GM21390 (cell line): ENCODE results near the gene LRRC75A.
"Not testable (repeated sequence)": the region's sequence is repeated elsewhere in the genome, so short reads cannot be mapped to it uniquely, and the experiment has no call there.

Experiments used
- ATAC-seq: cut with Tn5 transposase; IDR thresholded peaks from one replicate; pipeline ENCODE4 v1.9.1; 2021; ENCODE audit not compliant: unreplicated experiment

LRRC75A gene

DNA sequence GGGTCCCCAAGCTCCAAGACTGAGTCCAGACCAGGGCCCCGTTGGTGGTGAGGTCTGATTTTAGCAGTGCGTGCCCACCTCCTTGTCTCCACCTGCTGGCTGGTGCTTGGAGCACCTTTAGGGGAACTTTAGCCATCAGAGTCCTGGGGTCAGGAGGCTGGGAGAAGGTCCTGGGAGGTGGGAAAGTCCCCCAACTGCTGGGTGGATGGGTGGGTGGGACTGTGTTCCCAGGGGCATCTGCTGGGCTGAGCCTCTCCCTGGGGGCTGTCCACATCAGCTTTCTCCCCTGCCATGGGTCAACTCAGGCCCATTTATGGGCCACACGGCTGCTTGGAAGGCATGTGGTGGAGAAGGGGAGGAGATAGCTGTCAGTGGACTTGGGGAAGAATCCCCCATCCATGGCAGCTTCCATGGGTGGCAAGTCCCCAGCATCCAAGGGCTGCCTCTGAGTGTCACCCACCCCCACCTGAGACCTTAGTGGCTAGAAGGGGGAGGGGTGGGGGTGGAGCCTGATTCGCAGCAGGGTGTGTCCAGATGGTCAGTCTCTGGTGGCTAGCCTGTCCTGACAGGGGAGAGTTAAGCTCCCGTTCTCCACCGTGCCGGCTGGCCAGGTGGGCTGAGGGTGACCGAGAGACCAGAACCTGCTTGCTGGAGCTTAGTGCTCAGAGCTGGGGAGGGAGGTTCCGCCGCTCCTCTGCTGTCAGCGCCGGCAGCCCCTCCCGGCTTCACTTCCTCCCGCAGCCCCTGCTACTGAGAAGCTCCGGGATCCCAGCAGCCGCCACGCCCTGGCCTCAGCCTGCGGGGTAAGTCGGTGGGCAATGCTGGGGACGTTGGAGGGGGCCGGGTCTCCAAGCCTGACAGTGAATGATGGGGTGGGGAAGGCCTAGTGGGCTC, 76.7 kb downstream of the LRRC75A start, which contains the start of gene TRPV2:
Gene TRPV2, plus strand, starts transcription at position 541 of the 894 bp plus-strand sequence. CDS start 2,098 bp downstream, outside the sequence.
- no peak for ATAC-seq

DNA sequence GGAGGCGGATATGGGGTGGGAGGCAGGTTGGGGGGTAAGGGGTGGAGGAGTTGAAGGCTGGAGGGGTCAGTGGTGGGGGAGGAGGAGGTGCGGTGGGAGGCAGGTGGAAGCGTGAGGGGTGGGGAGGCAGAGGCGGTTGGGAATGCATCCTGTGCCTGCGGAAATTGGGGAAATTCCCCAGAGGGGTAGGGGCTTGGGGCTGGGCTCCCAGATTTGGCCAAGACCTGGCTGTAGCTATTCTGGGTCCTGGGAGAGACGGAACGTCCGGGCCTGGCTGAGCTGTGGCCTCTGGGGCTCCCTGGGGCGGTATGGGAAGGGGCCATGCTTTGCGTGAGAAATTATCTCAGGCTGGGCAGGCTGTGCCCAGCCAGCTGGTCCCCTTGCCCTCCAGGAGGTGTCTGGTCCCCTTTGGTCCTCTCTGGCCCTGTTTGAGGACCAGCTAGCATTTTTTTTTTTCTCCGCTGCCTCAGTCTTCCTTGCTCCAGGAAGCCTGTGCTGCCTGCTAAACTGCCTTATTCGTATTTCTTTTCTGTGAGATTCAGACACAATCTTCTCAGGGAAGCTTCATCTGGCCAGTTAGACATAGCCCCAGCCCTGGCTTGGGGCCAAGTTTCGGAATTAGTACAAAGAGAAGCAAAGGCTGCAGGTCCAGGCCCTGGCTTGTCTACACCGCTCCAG, 83.9 kb downstream of the LRRC75A start:
- ATAC-seq: peak; percentile 84

DNA sequence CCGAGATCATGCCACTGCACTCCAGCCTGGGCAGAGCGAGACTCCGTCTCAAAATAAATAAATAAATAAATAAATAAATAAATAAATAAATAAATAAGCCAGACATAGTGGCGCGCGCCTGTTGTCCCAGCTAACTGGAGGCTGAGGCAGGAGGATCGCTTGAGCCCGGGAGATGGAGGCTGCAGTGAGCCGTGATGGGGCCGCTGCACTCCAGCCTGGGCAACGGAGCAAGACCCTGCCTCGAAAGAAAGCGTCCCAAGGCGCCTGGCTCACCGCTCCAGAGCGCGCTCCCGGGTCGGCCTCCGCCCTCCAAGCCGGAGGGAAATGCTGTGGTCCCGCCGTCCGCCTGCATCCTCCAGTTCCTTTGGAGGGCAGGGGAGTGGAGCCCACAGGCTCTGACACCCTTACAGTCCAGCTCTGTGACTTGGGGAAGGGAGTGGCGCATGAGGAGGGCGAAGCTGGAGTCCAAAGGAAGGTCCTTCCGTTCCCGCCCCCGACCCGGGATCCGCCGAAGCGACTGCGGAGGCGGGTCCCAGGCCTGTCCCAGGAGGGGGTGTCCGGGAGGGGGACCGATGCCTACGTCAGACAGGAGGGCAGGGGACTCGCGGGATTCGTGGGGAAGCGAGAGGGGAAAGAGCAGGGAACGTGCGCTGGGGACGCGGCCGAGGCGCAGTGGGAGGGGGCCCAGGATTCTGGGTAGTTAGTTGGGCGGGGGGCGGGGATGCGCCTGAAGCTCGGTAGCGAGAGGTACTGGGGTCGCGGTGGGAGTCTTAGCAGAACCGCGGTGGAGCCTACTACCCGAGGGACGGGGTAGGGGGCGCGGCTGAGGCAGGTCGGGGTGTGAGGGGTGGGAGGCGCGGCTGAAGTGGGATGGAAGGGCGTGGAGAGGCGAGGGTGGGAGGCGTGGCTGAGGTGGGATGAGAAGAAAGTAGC, 85.0 kb downstream of the LRRC75A start:
- no peak for ATAC-seq

DNA sequence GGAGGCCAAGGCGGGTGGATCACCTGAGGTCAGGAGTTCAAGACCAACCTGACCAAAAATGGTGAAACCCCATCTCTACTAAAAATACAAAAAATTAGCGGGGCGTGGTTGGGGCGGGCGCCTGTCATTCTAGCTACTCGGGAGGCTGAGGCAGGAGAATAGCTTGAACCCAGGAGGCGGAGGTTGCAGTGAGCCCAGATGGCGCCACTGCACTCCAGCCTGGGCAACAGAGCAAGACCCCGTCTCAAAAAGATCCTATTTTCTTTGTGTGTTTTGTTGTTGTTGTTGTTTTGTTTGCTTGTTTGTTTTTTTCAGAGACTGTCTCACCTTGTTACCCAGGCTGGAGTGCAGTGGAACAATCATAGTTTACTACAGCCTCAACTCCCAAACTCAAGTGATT, 88.1 kb downstream of the LRRC75A start:
- not testable (repeated sequence) for ATAC-seq

DNA sequence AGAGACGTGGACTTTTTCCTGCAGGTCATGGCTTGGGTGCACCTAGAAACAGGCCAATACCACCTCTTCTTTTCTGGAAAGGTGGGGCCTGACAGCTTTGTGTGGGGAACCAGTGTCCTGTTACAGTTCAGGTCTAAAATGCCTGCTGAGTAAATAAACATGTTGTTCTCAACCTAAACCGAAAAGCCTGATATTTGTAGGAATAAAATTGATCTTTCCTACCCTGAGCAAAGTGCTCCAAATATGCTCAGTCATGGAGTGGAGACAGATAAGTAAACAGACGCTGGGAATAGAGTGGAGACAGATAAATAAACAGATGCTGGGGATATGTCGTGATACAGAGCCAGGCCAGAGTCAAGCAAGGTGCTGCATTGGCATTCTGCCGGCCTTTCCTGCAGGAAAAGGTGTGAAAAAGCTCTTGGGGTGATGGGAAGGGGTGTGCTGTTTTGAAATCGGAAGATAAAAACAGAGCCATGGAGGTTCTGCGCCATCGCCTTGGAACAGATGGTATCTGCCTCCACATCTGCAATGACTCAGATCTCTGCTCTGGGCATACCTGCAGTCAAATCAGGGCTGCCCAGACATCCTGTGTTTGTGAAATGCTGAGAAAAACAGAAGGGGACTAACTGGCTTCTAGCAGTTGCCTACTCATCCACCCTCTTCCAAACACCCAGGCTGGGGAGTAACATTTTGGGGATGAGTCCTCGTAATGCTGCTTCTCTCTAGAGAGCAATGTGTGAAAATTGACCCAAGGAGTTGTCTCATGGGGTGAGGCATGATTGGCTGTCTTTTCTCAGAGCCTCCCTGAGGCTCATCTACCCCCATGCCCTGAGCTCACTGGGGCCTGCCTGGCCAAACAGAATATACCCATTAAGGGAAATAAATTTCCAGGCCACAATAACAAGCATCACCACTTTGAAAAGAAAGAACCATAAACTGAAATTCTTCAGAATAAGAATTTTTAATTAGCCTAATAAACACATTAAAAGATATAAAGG, 93.4 kb downstream of the LRRC75A start:
- ATAC-seq: peak; percentile 66

DNA sequence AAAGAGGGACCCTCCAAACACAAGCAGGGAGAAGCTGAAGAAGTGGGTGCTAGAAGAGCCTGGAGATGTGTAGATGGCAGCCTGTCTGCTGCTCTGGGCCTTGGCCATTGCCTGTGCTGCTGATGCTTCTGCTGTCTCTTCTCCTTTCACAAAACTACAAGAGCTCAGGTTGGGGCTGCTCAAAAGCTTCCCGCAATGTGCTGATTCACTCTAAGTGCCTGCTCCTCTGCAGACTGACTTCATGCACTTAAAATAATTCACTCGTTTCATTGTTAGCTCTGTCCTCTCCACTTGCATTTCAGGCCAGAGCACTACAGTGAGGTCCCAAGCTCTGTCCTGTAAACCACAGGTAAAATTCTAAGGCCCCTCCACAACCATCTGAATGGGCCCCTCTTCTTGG, 95.3 kb downstream of the LRRC75A start:
- not testable (repeated sequence) for ATAC-seq

DNA sequence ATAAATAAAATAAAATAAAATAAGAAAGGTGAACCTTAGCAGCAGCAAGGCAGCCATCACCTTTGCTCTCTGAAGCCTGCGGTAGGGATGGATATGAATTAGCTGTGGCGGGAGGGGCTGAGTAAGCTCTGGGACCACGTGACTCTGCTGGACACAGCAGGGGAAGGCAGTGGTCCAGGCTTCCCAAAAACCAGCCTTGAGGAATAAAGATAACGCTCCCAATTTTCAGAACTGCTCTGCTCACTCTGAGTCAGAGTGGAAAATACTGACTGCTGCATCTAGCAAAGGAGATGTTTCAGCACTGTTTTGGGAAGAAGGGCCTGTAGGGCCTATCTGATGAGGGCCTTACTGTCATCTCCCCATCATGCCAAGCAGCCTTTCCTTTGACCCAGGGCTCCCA, 96.1 kb downstream of the LRRC75A start:
- not testable (repeated sequence) for ATAC-seq

DNA sequence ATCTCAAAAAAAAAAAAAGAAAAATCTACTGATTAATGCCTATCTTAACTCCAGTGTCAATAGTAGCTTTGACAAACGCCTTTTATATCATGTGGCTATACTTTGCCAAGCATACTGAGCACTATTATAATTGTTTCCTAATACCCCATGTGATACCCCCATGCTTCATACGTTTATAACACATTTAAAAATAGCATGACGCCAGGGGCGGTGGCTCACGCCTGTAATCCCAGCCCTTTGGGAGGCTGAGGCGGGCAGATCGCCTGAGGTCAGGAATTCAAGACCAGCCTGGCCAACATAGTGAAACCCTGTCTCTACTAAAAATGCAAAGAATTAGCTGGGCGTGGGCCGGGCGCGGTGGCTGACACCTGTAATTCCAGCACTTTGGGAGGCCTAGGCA, 99.5 kb downstream of the LRRC75A start:
- ATAC-seq: not testable (repeated sequence)
